HG02938 (cell line): ENCODE measurements around the gene AGTPBP1.
"Not testable (repeated sequence)": the region's sequence is repeated elsewhere in the genome, so short reads cannot be mapped to it uniquely, and the experiment has no call there.

Experiments used
- ATAC-seq: cut with Tn5 transposase; IDR thresholded peaks from one replicate; pipeline ENCODE4 v1.9.1; 2021; ENCODE audit warnings: mild to moderate bottlenecking, moderate library complexity; ENCODE audit not compliant: unreplicated experiment

The AGTPBP1 gene

DNA sequence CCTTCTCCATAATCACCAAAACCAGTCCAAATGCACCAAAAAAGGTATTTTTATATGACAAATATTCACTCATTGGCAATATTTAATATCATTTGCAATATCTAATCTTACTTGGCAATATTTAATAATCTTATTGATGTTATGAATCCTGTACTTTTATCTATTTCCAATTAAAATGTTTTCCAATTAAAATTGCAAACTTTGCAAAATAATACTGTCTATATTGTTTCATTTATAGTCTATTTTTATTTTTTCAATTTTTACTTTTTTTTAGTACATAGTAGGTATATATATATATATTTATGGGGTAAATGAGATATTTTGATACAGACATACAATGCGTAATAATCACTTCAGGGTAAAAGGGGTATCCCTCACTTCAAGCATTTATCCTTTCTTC lies 109.9 kb downstream of the AGTPBP1 start:
- no peak for ATAC-seq

DNA sequence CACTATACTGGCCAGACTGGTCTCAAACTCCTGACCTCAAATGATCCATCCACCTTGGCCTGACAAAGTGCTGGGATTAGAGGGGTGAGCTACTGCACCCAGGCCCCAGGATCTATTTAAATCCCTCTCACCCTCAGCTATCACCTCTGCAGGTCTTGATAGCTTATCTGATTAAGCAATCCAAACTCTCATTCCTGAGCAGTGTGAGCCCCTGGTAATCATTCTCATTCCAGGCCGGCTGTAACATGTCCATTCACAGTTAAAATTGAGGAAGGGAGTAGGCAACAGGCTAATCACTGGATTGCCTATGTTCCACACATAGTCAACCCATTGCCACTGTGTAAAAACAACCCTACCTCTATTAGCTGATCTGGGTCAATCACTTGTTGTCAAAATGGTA lies 111.1 kb downstream of the AGTPBP1 start:
- ATAC-seq = no peak

DNA sequence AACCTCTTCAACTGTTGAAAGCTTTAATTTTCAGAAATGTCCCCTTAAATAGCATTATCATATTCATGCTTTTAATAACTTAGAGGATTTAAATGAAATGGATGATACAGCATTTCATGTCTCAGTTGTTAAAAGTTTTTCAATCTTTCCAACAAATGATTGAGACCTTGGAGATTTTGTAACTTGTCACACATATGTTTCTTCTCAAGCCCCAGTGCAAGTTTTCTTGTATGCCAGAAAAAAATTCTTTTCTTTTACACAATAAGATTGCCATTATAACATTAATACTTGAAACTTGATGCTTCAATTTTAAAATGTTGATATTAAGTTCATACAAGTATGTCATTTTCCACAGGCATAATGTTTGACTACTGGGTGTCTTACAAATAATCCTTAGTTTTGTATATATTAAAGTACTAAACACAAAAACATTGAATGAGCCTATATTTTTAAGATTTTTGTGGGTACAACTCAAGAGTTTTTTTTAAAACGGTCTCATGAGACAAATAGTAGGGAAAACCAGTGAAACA lies 124.5 kb downstream of the AGTPBP1 start:
- no peak for ATAC-seq

DNA sequence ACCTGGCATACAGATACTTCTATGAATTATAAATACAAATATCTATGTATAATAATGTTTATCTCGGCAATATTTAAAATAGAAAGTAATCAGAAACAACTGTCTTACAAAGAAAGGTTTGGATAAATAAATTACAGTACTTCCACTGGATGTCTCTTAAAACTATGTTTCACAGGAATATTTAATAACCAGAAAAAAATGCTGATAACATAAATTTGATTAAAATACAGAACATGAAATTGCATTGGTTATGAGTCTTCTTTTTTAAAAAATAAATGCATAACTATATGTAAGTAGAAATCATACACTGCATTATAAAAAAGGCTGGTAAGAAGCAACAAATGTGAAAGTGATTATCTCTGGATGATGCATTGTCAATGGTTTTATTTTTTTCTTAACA lies 126.0 kb downstream of the AGTPBP1 start:
- no peak for ATAC-seq

DNA sequence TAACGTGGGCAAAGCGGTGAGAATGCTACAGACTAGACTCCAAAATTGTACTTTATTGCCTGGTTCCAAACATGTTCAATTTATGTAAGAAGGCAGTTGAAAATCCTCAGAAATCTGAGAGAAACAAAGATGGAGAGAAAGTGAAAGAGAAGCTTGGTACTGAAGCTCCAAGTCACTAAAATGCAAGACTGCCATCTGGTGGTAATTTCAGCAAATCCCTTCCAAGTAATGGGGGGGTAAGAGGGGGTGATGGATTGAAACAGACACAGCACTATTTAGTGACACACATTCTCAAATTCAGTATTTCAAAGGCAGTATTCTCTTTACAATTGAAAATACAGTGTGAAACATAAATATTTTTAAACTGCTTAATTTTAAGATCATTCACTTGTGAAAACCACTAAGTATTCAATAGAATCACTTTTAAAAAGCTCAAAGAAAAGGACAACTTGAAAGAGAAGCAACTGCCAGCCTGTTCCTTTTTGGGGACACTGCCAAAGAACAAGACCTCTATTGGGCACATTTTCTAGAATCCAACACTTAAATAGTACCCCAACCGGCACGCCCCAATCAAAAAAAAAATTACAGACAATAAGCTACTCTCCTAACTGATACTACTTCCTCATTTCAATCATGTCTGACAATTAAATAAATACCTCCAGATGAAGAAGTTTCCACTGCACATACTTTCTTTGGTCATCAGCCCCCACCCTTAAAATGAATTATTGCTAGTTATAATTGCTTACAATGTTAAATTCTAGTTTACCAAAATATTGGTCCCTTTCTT lies 131.5 kb downstream of the AGTPBP1 start:
- ATAC-seq = peak; percentile 92

DNA sequence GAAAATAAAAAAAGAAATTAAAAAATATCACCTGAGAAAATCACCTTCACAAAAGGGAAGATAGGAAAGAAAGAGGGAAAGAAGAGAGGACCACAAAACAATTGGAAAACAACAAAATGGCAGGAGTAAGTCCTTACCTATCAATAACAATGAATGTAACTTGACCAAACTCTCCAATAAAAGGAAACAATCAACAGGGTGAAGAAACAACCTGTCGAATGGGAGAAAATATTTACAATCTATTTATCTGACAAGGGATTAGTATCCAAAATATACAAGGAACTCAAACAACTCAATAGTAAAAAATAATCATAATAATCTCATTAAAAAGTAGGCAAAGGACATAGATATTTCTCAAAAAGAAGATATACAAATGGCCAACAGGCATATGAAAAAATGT lies 135.8 kb downstream of the AGTPBP1 start:
- ATAC-seq = no peak

DNA sequence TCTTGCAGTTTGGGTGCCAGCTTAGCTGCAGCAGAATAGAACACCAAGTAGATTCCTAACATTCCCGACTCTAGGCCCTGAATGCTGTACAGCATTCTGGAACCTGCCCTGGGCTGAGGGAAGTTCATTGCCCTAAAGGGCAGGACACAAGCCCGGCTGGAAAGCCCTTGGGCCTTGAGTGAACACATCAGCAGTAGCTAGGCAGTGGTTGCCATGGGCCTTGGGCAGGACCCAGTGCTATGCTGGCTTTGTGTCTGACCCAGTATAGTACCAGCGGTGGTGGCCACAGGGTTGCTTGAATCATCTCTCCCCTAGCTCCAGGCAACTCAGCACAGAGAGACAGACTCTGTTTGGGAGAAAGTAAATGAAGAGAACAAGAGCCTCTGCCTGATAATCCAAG lies 137.8 kb downstream of the AGTPBP1 start:
- ATAC-seq = no peak

DNA sequence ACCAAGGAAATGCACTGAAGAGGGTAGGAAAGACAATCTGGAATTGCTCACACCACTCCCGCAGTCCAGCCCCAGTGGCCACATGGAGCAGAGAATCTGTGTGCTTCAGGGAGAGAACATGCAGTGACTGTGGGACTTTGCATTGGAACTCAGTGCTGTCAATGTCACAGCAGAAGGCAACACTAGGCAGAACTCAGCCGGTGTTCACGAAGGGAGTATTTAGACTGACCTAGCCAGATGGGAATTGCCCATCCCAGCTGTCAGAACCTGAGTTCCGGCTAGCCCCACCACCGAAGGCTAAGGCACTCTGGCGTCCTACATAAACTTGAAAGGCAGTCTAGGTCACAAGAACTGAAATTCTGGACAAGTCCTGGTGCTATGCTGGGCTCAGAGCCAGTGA lies 139.0 kb downstream of the AGTPBP1 start:
- ATAC-seq = no peak

DNA sequence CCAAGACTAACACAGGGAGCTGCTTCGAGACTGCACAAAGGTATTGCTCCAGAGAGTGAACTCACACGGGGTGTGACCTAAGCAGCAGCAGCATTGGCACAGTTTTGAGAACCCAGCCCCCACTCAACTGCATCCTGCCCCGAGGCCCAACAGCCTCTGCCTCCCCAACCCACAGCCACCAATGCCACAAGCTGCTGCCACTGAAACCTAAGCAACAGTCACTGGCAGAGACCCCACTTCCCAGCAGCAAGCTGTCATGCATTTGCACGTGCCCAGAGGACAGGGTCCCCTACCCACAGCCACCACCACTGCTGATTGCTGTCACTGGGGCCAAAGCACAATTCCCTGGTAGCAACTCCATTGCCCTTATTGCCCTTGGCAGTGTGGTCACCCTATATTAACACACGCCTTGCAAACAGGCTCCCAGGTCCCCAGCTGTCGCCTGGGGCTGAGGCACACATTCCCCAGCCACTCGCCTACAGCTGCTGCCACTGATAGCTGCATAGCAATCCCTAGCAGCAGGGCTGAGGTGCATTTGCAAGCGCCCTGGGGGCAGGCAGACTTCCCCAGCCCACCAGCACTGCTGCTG lies 141.0 kb downstream of the AGTPBP1 start:
- ATAC-seq = no peak

DNA sequence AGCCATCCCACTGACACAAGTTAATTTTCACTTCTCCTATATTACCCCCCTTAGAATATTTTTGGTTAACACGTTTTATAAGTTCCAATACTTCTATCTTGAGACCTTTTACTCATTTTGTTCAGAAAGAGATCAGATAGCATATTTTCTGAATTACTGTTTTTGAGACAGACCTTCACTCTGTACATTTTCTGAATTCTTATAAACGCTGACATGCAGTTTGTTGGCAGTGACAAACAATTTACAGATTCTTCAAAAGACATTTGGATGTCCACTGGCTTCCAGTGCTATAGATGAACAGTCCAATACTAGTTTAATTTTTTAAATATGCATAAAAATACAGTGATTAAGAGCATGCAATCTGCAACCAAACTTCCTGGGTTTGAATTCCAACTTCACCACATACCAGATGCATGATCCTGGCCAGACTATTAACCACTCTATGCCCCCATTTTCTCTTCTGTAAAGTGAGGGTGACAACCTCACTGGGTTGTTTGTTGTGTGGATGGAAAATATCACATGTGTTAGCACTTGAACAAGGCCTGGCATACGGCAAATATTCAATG lies 142.1 kb downstream of the AGTPBP1 start:
- no peak for ATAC-seq

DNA sequence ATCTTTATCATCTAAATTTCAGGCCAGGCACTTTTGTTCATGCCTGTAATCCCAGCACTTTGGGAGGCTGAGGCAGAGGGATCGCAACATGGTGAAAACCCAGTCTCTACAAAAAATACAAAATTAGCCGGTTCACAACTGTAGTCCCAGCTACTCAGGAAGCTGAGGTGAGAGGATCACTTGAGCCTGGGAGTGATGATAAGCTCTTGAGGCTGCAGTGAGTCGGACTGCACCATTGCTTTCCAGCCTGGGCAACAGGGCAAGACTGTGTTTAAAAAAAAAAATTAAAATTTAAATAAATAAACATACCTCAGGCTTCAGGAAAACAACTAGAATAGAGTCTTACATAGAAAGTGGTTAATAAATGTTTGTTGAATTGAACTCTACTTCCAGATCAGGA lies 147.4 kb downstream of the AGTPBP1 start:
- no peak for ATAC-seq

DNA sequence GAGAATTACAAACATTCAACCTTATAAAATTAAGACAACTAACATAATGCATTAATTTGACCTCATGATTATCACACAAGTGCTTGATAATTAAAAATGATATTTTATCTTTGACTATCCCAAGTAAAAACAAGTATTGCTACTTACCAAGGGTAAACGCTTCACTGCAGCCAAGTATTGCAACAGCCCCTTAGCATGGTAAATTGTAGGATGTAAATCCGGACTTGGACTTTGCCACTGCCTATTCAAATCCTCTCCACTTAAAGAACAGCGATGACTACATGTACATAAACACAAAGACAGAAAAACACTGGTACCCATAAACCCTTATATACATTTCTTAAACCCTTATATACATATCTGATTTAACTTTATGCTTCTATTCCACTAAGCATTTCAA lies 155.1 kb downstream of the AGTPBP1 start:
- no peak for ATAC-seq

DNA sequence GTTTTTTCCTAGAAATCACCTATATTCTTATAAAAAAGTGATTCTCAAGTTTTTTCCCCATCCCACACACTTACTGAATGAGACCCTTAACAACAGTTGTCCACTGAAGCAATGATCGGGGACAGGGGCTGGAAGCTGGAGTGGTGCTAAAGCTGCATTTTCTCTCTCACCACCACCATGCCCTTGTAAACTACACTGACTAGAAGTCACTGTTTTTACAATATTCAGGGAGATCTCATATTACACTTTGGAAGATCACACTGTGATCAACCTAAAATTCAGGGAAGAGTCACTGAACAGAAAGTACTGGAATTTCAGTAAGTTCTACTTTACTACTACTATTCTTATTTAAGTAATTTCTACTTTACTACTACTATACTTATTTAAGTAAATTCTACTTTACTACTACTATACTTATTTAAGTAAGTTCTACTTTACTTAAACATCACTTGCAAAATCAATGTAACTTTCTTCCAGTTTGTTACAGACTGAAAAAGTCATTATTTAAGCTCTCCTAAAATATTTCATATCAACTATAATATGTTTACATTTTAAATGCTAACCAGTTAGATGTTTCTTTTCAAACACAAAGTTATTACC lies 164.3 kb downstream of the AGTPBP1 start:
- ATAC-seq = no peak

DNA sequence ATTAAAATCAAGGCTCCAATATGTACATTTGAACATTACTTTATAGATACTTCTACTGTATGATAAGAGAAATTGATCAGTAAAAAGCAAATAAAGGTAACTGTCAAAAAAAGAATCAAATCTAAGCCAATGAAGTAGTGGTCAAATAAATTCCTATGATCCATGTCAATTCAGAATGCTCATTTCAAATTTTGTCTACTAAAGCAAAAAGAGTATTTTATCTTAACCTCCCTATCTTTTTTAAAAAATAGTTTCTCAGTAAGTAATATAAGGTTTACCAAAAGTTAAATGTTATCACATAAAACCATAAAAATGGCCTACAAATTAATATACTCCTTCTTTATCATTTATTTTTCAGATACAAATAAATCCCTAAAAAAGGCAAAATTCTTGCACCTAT lies 165.9 kb downstream of the AGTPBP1 start:
- ATAC-seq = no peak

DNA sequence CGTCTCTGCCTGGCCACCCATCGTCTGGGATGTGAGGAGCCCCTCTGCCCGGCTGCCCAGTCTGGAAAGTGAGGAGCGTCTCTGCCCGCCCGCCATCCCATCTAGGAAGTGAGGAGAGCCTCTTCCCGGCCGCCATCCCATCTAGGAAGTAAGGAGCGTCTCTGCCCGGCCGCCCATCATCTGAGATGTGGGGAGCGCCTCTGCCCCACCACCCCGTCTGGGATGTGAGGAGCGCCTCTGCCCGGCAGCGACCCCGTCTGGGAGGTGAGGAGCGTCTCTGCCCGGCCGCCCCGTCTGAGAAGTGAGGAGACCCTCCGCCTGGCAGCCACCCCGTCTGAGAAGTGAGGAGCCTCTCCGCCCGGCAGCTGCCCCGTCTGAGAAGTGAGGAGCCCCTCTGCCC lies 168.2 kb downstream of the AGTPBP1 start:
- ATAC-seq = not testable (repeated sequence)

DNA sequence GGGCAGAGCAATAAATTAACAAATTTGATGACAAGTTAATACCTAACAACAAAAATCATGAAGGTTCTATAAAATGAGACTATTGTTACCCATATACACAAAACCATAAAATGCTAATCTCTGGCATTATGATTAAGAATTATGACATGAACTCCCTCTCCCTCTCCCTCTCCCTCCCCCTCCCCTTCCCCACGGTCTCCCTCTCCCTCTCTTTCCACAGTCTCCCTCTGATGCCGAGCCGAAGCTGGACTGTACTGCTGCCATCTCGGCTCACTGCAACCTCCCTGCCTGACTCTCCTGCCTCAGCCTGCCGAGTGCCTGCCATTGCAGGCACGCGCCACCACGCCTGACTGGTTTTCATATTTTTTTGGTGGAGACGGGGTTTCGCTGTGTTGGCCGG lies 168.8 kb downstream of the AGTPBP1 start:
- not testable (repeated sequence) for ATAC-seq

DNA sequence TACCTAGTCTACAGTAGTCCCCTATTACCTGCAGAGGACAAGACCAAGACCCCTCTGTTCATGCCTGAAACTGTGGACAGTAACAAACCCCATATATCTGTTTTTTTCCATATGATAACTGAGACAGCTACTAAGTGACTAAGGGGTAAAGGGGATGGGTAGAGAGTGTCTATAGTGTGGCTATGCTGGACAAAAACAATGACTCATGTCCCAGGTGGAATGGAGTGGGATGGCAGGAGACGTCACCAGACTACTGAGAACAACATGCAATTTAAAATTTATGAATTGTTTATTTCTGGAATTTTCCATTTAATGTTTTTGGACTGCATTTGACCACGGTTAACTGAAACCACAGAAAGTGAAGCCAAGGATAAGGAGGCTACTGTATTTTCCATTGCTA lies 171.8 kb downstream of the AGTPBP1 start:
- ATAC-seq = no peak

DNA sequence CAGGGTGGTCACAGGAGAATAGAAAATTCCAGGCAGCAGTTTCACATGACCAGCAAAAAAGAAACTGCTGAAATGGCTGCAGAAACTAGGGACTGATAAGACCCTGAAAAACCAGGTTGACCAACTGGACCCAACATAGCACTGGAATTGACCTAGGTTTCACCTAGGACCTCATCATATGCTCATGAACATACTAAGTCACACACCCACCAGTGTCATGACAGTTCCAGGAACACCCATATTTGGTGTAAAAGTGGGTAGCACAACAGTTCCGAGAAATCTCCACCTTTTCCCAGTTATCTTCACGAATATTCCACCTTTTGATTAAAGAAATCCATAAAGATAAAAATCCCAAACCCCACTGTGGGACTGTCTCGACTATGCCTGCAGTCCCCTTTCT lies 182.2 kb downstream of the AGTPBP1 start:
- no peak for ATAC-seq

DNA sequence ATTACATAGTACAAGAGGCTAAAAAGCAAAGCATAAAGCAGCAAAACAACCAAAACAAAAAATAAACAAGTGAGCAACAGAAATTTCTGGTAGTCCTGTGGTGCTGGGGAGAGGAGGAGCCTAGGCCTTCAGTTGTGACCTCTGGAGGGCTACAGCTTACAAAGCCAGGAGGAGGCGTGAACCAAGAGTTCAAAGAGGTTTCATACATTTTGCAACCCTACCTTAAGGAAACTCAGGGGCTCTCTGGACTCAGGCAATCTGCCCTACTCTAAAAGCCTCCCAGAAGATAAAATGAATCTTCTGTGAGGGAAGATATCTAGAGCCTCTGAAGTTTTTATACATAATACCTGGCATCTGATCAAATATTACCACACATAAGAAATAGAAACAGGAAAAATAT lies 187.4 kb downstream of the AGTPBP1 start:
- no peak for ATAC-seq

DNA sequence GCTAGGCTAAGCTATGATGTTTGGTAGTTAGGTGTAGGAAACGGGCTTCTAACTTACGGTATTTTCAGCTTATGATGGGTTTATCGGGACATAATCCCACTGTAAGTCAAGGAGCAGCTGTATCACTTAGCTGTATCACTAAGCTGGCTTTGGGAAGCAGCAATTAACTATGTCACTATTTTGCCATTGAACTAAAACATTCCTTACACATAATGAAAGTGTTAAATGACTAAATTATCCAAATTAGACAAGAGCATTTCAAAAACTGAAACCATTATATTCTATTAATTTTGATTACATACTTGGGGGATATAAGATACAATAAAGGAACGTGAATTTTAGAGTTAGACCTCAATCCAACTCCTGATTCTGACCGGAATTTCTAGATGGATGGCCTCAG lies 188.3 kb downstream of the AGTPBP1 start:
- ATAC-seq = no peak

DNA sequence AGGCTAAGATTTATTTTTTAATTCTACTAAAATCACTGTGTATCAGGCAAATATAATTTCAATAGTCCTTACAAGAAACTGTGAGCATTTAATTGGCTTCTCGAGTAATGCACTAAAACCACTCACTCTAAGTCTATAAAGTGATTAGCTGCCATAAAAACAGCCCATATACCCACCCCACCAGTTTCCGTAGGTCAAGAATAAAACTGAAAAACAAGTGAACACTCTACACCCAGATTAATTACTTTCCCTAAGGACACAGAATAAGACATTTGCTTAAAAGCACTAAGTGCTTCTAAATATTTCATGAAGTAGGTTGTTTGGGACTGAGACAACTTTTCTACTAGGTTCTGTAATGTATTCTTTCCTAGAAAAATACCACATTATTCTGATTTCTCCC lies 194.2 kb downstream of the AGTPBP1 start:
- no peak for ATAC-seq

DNA sequence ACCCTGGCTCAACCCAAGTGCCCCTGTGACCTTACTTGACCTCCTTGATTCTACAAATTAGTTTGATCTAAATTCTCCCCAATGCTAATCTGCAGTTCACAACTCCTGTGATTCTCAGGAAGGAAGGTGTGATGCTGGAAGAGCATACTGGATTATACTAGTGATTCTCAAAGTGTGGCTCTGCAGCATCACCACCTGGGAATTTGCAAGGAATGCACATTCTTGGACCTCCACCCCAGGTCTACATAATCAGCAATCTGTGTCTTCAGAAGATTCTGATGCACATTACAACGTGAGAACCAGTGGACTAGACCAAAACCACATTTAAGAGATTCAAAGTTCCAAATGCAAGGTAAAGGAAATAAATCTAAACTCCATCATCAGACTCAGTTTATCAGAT lies 198.6 kb downstream of the AGTPBP1 start:
- ATAC-seq = no peak
